ENCODE results near the gene OR51I1. TPM values are rescaled to one million over a fixed set of nuclear protein-coding genes. Genes with fewer than 3 reads are reported as not detected.

The OR51I1 gene
- total RNA-seq, 1 experiment from 2014 or later = 23.1 TPM

GRCh38 chr11:5488798-5489399 is 47.6 kb upstream of the OR51I1 start:
- peak; percentile 25; the same call in 1 of the 2 replicates for ATAC-seq
- Histone ChIP-seq H3K36me3 (ENCODE audit: control insufficient read depth in 1 of 2, insufficient read depth in 2 of 2, low read length in 2 of 2) (peaks cover 3 to 76% of the 10 kb centered on the region in 2 experiments), H2AFZ (ENCODE audit: low read depth, low read length, poor library complexity, severe bottlenecking) (no peak overlapping the region), H3K27me3 (ENCODE audit: insufficient read depth, low read length) (no peaks in the 10 kb centered on the region), H3K79me2 (ENCODE audit: insufficient read depth, low read length) (peaks cover 100% of the 10 kb centered on the region), H3K9me2 (ENCODE audit: insufficient read depth) (no peaks in the 10 kb centered on the region), H3K4me3 (replicated peaks in 1 of 2; ENCODE audit: low read depth in 1 of 2, low read length in 2 of 2) (no peak overlapping the region), H3K4me1 (ENCODE audit: control insufficient read depth in 1 of 2, insufficient read depth in 2 of 2, low read length in 2 of 2) (peaks cover 0 to 74% of the 10 kb centered on the region in 2 experiments; a peak in 3 of 4 replicates), H3K9me3 (ENCODE audit: control insufficient read depth in 1 of 2, insufficient read depth in 1 of 2, low read depth in 1 of 2, low read length in 2 of 2) (no peaks in the 10 kb centered on the region), H3K9ac (ENCODE audit: low read length) (peak overlapping the region; percentile 21), H3K27ac (ENCODE audit: low read depth, low read length) (peak overlapping the region; percentile 6; the same call in 1 of the 2 replicates), H3K4me2 (ENCODE audit: low read length) (no peak overlapping the region; the same call in 1 of the 2 replicates), H4K20me1 (ENCODE audit: insufficient read depth) (peaks cover 85% of the 10 kb centered on the region; the same call in 1 of the 2 replicates)
- no peak for TF ChIP-seq ZBTB33 (IDR thresholded peaks at IDR 0.05; ENCODE audit: extremely low read depth, insufficient replicate concordance, low read length)
- intact Hi-C loops (cut with micrococcal nuclease) = no loop called here
- ChIA-PET CTCF (no interaction called here), POLR2A (interaction anchor here (1.8 to 7.1 kb wide), 2 partner anchors 16 to 17 kb away, joined by 9 to 56 read pairs; no protein-coding TSS in a partner anchor), RAD21 (ENCODE audit: low non-redundant PET in 1 of 2, low total read pairs in 2 of 2, uncharacterized antibody in 2 of 2, unreplicated experiment in 2 of 2) (no interaction called here)
- no peak for DNase-seq (ENCODE audit: low read depth, low spot score)
- BruUV-seq (replicated peaks) = no TSS peak

GRCh38 chr11:5488385-5488784 is 47.1 kb upstream of the OR51I1 start, which contains the start of gene OR52D1:
OR52D1 (plus strand) TSS chr11:5488685; CDS start chr11:5488707, 22 bp downstream.
- CTCF ChIA-PET = no interaction called here
- H3K36me3 ChIP-seq (ENCODE audit: control insufficient read depth in 1 of 2, insufficient read depth in 2 of 2, low read length in 2 of 2) = peaks cover 0 to 77% of the 10 kb centered on the region in 2 experiments; a peak in 3 of 4 replicates
- no peaks in the 10 kb centered on the region for H3K9me2 ChIP-seq (ENCODE audit: insufficient read depth)
- TF ChIP-seq EZH2 (IDR thresholded peaks at IDR 0.05) = no peak
- TF ChIP-seq ZNF274 (IDR thresholded peaks at IDR 0.05; ENCODE audit: low read depth, low read length) = no peak
- no peak for TF ChIP-seq YY1 (IDR thresholded peaks at IDR 0.05; ENCODE audit: extremely low read depth, insufficient replicate concordance, low read depth, low read length)
- TF ChIP-seq ELF1 (IDR thresholded peaks at IDR 0.05; ENCODE audit: borderline replicate concordance, low read depth) = no peak
- TF ChIP-seq CTCF (IDR thresholded peaks at IDR 0.05 in 2 of 3, conservative IDR thresholded peaks at IDR 0.05 in 1 of 3; ENCODE audit: borderline replicate concordance in 1 of 3, insufficient read depth in 1 of 3, low read depth in 2 of 3, low read length in 2 of 3) = no peak
- no peak for TF ChIP-seq ZFX (IDR thresholded peaks at IDR 0.05)
- no peak for TF ChIP-seq EZH2phosphoT487 (IDR thresholded peaks at IDR 0.05; ENCODE audit: borderline replicate concordance)
- TF ChIP-seq SRF (IDR thresholded peaks at IDR 0.05; ENCODE audit: low read depth) = no peak
- TF ChIP-seq TCF7L2 (IDR thresholded peaks at IDR 0.05; ENCODE audit: borderline replicate concordance, extremely low read depth, insufficient read depth, insufficient read length) = no peak
- TF ChIP-seq ATF3 (IDR thresholded peaks at IDR 0.05) = no peak
- TF ChIP-seq JUND (IDR thresholded peaks at IDR 0.05) = no peak
- TF ChIP-seq SIN3A (IDR thresholded peaks at IDR 0.05; ENCODE audit: low read depth) = no peak
- no peak for TF ChIP-seq CBX3 (IDR thresholded peaks at IDR 0.05; ENCODE audit: low read depth)
- no peaks in the 10 kb centered on the region for H3K9me3 ChIP-seq (ENCODE audit: control insufficient read depth in 1 of 2, insufficient read depth in 1 of 2, low read depth in 1 of 2, low read length in 2 of 2)
- no peak within 1 kb of the TSS; the same call in 1 of the 2 replicates for H3K4me2 ChIP-seq (ENCODE audit: low read length)
- RAD21 ChIA-PET (ENCODE audit: low non-redundant PET in 1 of 2, low total read pairs in 2 of 2, uncharacterized antibody in 2 of 2, unreplicated experiment in 2 of 2) = no interaction called here
- H3K9ac ChIP-seq (ENCODE audit: low read length) = peak within 1 kb of the TSS; percentile 21
- peak within 1 kb of the TSS; percentile 6; the same call in 1 of the 2 replicates for H3K27ac ChIP-seq (ENCODE audit: low read depth, low read length)
- peaks cover 0 to 74% of the 10 kb centered on the region in 2 experiments; a peak in 2 of 4 replicates for H3K4me1 ChIP-seq (ENCODE audit: control insufficient read depth in 1 of 2, insufficient read depth in 2 of 2, low read length in 2 of 2)
- intact Hi-C loops (cut with micrococcal nuclease) = no loop called here
- ATAC-seq = no peak
- H3K27me3 ChIP-seq (ENCODE audit: insufficient read depth, low read length) = no peaks in the 10 kb centered on the region
- H3K79me2 ChIP-seq (ENCODE audit: insufficient read depth, low read length) = peaks cover 100% of the 10 kb centered on the region
- no peak for DNase-seq (ENCODE audit: low read depth, low spot score)
- no TSS peak for BruUV-seq (replicated peaks)
- H2AFZ ChIP-seq (ENCODE audit: low read depth, low read length, poor library complexity, severe bottlenecking) = no peak within 1 kb of the TSS
- POLR2A ChIA-PET = interaction anchor here (1.8 kb wide), 1 partner anchor 17 kb away, joined by 9 read pairs; no protein-coding TSS in a partner anchor
- H3K4me3 ChIP-seq (replicated peaks in 1 of 2; ENCODE audit: low read depth in 1 of 2, low read length in 2 of 2) = no peak within 1 kb of the TSS
- peaks cover 83% of the 10 kb centered on the region; the same call in 1 of the 2 replicates for H4K20me1 ChIP-seq (ENCODE audit: insufficient read depth)

Data from HCT116 (cell line).